PFSK-1 (cell line): ENCODE data around the gene DHFR2.

ENCODE experiments used
- FOXP2 ChIP-seq: optimal IDR thresholded peaks from 2 replicates; pipeline ENCODE3; 2011; ENCODE audit warnings: borderline replicate concordance, control low read depth, inconsistent platforms; ENCODE audit not compliant: insufficient read depth; ENCODE audit errors: extremely low read length, extremely low read depth
- POLR2AphosphoS5 ChIP-seq: IDR thresholded peaks from 2 replicates; pipeline ENCODE4 v1.6.1; 2012; ENCODE audit warnings: low read depth, mild to moderate bottlenecking, control low read depth, low read length, moderate library complexity
- SIN3A ChIP-seq: IDR thresholded peaks from 2 replicates; pipeline ENCODE4 v1.6.1; 2012; ENCODE audit warnings: mild to moderate bottlenecking, low read length, moderate library complexity, borderline replicate concordance; ENCODE audit not compliant: insufficient read depth
- TAF1 ChIP-seq: IDR thresholded peaks from 2 replicates; pipeline ENCODE4 v1.6.1; 2012; ENCODE audit warnings: low read length, control low read depth, borderline replicate concordance; ENCODE audit not compliant: insufficient read depth
- TF ChIP-seq, protein P1 (sequence below), 2 experiments: IDR thresholded peaks; 2 replicates each; pipeline versions ENCODE4 v1.6.1 to v1.8.0; 2011 to 2012; ENCODE audit warnings: low read depth in 2 of 2, low read length in 2 of 2, control low read depth in 1 of 2, inconsistent platforms in 1 of 2, mild to moderate bottlenecking in 1 of 2, moderate library complexity in 1 of 2; ENCODE audit not compliant: insufficient read depth in 1 of 2

Gene DHFR2

DNA sequence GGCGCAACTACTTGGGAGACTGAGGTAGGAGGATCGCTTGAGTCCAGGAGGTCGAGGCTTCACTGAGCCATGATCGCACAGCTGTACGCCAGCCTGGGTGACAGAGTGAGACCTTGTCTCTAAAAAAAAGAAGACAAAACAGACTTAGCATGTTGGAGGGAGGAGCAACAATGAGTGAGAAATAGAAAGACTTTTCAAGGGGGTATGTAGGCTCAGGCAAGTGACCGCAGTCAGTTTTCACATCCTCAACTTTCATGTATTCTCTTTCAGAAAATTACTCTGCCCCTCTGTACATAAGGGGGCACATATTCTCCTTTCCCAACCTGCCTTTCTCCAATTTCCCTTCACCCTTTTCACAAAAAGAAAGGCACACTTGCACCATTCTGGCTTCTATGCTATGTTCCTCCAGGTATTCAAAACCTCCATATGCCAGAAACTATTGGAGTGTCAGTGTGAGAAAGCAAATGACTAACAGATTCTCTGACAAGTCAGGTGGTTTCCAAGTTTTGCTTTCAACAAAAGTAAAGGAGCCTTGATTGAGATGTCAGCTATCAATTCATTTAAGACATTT is 7.7 kb upstream of the DHFR2 start:
- TF ChIP-seq, protein P1, sequence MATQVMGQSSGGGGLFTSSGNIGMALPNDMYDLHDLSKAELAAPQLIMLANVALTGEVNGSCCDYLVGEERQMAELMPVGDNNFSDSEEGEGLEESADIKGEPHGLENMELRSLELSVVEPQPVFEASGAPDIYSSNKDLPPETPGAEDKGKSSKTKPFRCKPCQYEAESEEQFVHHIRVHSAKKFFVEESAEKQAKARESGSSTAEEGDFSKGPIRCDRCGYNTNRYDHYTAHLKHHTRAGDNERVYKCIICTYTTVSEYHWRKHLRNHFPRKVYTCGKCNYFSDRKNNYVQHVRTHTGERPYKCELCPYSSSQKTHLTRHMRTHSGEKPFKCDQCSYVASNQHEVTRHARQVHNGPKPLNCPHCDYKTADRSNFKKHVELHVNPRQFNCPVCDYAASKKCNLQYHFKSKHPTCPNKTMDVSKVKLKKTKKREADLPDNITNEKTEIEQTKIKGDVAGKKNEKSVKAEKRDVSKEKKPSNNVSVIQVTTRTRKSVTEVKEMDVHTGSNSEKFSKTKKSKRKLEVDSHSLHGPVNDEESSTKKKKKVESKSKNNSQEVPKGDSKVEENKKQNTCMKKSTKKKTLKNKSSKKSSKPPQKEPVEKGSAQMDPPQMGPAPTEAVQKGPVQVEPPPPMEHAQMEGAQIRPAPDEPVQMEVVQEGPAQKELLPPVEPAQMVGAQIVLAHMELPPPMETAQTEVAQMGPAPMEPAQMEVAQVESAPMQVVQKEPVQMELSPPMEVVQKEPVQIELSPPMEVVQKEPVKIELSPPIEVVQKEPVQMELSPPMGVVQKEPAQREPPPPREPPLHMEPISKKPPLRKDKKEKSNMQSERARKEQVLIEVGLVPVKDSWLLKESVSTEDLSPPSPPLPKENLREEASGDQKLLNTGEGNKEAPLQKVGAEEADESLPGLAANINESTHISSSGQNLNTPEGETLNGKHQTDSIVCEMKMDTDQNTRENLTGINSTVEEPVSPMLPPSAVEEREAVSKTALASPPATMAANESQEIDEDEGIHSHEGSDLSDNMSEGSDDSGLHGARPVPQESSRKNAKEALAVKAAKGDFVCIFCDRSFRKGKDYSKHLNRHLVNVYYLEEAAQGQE (IDR thresholded peaks at IDR 0.05; ENCODE audit: insufficient read depth in 1 of 2, low read depth in 2 of 2, low read length in 2 of 2), result no peak
- TF ChIP-seq FOXP2, result no peak
- TF ChIP-seq POLR2AphosphoS5, result no peak
- no peak for TF ChIP-seq TAF1
- no peak for TF ChIP-seq SIN3A

DNA sequence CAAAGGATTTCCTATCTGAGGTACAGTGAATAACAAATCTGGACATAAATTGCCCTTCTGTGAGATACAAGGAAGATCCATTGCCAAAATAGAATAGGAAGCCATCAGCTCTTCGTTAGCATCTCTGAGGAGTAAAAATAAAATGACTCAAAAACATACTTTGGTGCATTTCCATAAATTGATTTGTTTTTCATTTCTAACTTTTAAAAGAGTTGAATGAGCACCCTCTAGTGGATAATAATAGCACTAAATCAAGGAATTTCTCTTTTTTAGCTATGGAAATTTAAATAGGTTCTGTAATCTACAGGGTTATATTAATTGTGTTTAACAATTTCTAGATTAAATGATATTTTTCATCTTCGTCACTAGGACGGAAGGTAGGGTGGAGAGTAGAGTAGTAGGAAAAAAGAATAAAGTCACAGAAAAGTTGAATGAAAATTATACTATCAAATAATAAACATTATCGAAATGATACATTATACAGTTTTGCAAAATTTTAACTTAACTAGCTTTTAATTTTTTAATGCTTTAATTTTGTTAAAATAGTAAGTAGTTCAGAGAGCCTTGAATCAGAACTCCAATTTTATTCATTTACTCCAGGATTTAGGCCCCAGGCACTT is 6.6 kb upstream of the DHFR2 start:
- TF ChIP-seq FOXP2, result no peak
- no peak for TF ChIP-seq TAF1
- TF ChIP-seq POLR2AphosphoS5, result no peak

DNA sequence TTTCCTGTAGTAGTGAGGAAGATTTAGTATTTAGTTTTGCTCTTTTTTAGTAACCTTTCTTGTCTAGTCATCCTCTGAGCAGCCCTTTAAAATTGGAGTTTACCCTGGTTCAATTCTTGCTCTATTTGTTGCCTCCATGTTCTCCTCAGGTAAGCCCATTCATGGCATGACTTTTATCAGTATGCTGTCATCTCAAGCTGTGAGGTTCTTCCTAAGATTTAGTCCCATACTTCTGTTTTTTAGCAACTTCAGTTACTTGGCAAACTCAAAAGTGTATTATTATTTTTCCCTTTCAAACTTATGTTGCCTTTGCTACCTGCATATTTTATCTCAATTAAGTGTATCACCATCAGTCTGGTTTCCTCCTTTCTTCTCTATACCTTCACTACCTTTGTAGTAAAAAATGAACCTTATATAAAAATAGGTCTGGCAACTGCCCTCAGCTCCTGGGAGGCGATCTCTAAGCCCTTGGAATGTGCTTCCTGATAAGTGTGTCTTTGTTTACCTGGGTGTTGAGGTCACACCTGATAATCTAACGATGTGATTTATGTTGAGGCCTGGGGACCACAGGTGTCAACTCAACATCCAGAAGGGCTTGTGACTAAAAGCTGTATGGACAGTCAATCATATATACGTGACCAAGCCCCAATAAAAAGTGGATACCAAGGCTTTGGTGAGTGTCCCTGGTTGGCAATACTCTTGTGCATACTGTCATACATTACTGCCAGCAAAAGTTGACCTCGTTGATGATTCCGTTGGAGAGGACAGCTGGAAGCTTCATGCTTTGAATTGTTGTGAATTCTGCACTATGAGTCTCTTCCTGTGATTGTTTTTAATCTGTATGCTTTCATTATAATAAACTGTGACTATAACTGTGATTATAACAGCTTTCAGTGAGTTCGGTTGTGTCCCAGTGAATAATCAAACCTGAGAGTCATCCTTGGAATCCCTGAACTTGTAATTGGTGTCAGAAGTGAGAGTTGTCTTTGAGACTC is 4.1 kb upstream of the DHFR2 start:
- TF ChIP-seq TAF1, result no peak
- TF ChIP-seq, protein P1 (IDR thresholded peaks at IDR 0.05; ENCODE audit: insufficient read depth in 1 of 2, low read depth in 2 of 2, low read length in 2 of 2), result no peak
- no peak for TF ChIP-seq FOXP2
- no peak for TF ChIP-seq POLR2AphosphoS5

DNA sequence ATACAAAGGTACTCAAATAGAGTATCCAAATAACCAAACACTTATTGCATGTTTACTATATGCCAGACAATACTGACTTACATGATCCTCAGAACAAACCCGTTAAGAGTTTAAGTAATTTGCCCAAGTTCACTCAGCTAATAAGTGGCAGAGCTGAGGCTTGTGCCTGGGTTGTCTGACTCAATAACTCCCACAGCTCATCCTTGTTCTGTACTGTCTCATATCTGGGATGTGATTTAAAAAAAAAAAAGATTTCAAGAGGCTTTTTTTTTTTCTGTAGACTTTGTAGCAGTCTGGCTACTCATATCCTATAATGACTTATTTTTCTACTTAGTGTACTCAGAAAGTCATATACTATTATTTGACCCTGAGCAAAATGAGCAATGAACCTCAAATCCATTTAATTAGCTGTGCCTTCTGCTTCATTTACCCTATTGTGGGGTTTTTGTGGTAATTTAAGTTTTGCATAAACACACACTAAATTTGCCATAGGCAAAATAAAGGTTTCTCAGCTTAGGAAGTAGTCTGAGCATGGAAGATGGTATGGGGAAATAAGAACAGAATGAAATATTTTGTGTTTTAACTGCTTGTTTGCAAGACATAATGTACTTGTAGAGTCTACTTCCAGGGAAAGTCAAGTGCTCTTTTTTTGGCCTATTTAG is 3.2 kb upstream of the DHFR2 start:
- no peak for TF ChIP-seq FOXP2
- TF ChIP-seq, protein P1 (IDR thresholded peaks at IDR 0.05; ENCODE audit: insufficient read depth in 1 of 2, low read depth in 2 of 2, low read length in 2 of 2), result no peak
- TF ChIP-seq POLR2AphosphoS5, result no peak
- TF ChIP-seq SIN3A, result no peak
- TF ChIP-seq TAF1, result no peak

DNA sequence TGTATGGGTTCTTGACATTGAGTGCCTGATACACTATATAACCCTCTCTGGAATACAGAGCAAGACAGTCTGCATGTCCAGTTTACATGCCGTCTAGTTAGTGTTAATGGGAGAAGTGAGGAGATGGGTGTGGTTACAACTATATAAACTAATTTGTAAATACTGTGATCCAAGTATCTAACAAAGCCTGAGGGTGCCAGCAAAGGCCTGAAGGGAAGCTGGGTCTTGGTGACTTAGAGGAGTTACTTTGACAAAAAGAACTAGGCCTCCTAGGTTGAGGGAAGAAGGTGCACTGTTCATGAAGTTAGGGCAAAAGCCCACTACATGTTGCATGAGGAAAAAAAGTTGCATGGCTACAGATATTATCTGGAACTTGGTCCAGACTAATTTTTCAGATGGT is 2.4 kb upstream of the DHFR2 start:
- TF ChIP-seq TAF1 (no peak), FOXP2 (no peak), SIN3A (no peak), POLR2AphosphoS5 (no peak)
- TF ChIP-seq, protein P1 (IDR thresholded peaks at IDR 0.05; ENCODE audit: insufficient read depth in 1 of 2, low read depth in 2 of 2, low read length in 2 of 2), result no peak
